ENCODE data around the gene PANK4. TPM values are rescaled to one million over a fixed set of nuclear protein-coding genes. Genes with fewer than 3 reads are reported as not detected.

Gene PANK4
- total and polyA plus RNA-seq, 2 experiments from 2014 or later, result 18.5 to 21.3 TPM

DNA sequence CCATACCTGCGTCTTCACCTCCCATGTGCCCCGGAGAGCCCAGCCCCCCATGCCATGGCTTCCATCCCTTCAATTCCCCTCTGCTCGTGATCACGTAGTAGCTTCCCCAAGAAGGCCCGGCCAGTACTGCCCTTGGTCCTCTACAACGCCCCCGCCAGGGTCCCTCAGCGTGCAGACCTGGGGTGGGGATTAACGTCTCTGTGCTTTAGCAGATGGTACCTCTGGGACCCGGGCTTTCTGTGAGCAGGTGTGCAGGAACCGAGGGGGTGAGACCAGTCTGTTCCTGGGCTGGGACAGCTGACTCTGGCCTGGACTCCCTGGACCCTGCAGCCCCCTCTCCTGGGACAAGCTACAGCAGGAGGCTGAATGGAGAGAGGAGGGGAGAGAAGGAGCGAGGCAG is 49.1 kb downstream of the PANK4 start:
- TF ChIP-seq EZH2 (IDR thresholded peaks at IDR 0.05; ENCODE audit: borderline replicate concordance), result no peak
- TF ChIP-seq EZH2phosphoT487 (IDR thresholded peaks at IDR 0.05; ENCODE audit: low read depth, severe bottlenecking, unreplicated experiment), result no peak
- TF ChIP-seq, protein P1, sequence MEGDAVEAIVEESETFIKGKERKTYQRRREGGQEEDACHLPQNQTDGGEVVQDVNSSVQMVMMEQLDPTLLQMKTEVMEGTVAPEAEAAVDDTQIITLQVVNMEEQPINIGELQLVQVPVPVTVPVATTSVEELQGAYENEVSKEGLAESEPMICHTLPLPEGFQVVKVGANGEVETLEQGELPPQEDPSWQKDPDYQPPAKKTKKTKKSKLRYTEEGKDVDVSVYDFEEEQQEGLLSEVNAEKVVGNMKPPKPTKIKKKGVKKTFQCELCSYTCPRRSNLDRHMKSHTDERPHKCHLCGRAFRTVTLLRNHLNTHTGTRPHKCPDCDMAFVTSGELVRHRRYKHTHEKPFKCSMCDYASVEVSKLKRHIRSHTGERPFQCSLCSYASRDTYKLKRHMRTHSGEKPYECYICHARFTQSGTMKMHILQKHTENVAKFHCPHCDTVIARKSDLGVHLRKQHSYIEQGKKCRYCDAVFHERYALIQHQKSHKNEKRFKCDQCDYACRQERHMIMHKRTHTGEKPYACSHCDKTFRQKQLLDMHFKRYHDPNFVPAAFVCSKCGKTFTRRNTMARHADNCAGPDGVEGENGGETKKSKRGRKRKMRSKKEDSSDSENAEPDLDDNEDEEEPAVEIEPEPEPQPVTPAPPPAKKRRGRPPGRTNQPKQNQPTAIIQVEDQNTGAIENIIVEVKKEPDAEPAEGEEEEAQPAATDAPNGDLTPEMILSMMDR (IDR thresholded peaks at IDR 0.05; ENCODE audit: poor library complexity), result no peak
- H3K9me2 ChIP-seq (replicated peaks; ENCODE audit: insufficient read depth), result no peaks in the 10 kb centered on the region
- WGBS (ENCODE audit: low lambda C conversion rate, missing lambda C conversion rate), result 84% methylated on average over 11 of the region's 12 CpGs
- H3K4me1 ChIP-seq (ENCODE audit: insufficient read depth), result peaks cover 9% of the 10 kb centered on the region
- H3K4me3 ChIP-seq, result no peak overlapping the region
- H3K36me3 ChIP-seq (replicated peaks; ENCODE audit: insufficient read depth, low read depth), result no peaks in the 10 kb centered on the region
- H4K20me1 ChIP-seq (ENCODE audit: insufficient read depth, poor library complexity, severe bottlenecking), result no peaks in the 10 kb centered on the region
- no peak overlapping the region for H2AFZ ChIP-seq
- H3K9me3 ChIP-seq (ENCODE audit: low read depth), result no peaks in the 10 kb centered on the region
- H3K27me3 ChIP-seq, result no peaks in the 10 kb centered on the region
- H3K79me2 ChIP-seq, result no peaks in the 10 kb centered on the region
- H3K4me2 ChIP-seq, result no peak overlapping the region
- DNase-seq (ENCODE audit: low spot score), result no peak
- H3K27ac ChIP-seq, result no peak overlapping the region

DNA sequence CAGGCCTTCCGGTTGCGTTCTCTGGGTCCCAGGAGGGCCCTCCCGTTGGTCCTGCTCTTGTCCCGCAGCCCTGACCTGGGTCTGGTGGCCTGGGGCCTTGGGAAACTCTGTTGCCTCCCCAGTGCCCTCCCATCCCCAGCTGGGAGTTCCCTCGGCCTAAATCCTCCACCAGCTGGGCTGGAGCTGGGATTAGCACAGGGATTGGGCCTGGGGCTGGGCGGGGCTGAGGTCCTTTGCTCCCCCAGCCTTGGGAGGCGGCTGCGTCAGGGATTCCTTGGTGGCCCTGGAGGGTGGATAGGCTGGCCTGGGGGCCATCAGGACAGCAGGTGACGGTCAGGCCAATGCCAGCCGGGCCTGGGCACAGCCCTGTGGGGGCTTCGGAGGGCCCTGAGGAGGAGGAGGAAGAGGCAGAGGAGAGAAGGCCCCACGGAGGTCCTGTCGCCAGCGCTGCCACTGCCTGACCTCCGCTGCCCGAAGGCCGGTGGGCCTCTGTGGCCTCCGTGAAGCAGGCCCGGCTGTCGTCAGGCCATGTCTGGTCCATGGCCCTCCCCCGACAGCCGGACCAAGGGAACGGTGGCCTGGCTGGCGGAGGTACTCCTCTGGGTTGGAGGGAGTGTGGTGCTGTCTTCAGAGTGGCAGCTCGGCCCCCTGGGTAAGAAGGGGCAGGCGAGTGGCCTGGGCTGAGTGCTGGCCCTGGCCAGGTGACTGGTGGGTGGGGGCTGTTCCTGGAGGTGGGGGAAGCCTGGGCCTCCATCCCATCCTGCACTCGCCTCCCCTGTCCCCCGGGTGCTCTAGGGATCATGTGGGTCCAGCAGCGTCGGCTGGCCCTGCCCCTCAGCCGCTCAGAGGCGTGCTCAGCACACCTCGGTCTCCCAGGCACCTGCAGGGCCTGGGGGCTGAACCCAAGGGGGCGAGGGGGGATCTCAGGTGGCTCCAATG is 50.1 kb downstream of the PANK4 start, which contains the start of gene PLCH2:
PLCH2 (plus strand) TSS at position 229 of the 939 bp plus-strand sequence; CDS start at position 529, 300 bp downstream.
- H3K27me3 ChIP-seq, result no peaks in the 10 kb centered on the region
- H3K9me2 ChIP-seq (replicated peaks; ENCODE audit: insufficient read depth), result no peaks in the 10 kb centered on the region
- 89% methylated on average over 27 of the region's 34 CpGs for WGBS (ENCODE audit: low lambda C conversion rate, missing lambda C conversion rate)

DNA sequence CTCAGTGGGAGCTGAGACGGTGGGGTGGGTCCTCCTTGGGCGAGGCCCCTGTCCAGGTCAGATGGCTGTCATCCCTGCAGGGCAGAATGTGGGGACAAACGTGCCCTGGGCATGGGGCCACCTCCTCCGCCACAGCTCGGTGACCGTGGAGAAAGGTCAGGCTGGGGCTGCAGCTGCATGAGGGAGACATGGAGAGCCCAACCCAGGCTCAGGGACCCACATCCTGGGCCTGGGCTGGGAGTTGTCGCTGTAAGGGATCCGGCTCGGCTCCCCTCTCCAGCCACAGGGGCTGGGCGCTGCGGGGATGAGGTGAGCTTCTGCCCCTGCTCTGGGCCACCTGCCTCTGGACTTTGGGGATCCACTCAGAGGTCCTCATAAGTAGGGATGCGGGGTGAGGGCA is 50.8 kb downstream of the PANK4 start:
- Histone ChIP-seq H4K20me1 (ENCODE audit: insufficient read depth, poor library complexity, severe bottlenecking) (no peaks in the 10 kb centered on the region), H3K4me2 (no peak overlapping the region), H3K9me2 (replicated peaks; ENCODE audit: insufficient read depth) (no peaks in the 10 kb centered on the region), H3K27ac (no peak overlapping the region), H2AFZ (no peak overlapping the region), H3K9me3 (ENCODE audit: low read depth) (no peaks in the 10 kb centered on the region), H3K36me3 (replicated peaks; ENCODE audit: insufficient read depth, low read depth) (no peaks in the 10 kb centered on the region), H3K4me1 (ENCODE audit: insufficient read depth) (peaks cover 9% of the 10 kb centered on the region), H3K79me2 (no peaks in the 10 kb centered on the region), H3K4me3 (no peak overlapping the region), H3K27me3 (no peaks in the 10 kb centered on the region)
- no peak for TF ChIP-seq EZH2phosphoT487 (IDR thresholded peaks at IDR 0.05; ENCODE audit: low read depth, severe bottlenecking, unreplicated experiment)
- WGBS (ENCODE audit: low lambda C conversion rate, missing lambda C conversion rate), result 98% methylated on average over 12 of the region's 12 CpGs
- DNase-seq (ENCODE audit: low spot score), result no peak

More for the DNA sequence above, 50.1 kb downstream of the PANK4 start, which contains the start of gene PLCH2:
- Histone ChIP-seq H3K4me2 (no peak within 1 kb of the TSS), H3K36me3 (replicated peaks; ENCODE audit: insufficient read depth, low read depth) (no peaks in the 10 kb centered on the region), H3K4me1 (ENCODE audit: insufficient read depth) (peaks cover 9% of the 10 kb centered on the region), H3K9me3 (ENCODE audit: low read depth) (no peaks in the 10 kb centered on the region), H4K20me1 (ENCODE audit: insufficient read depth, poor library complexity, severe bottlenecking) (no peaks in the 10 kb centered on the region), H3K79me2 (no peaks in the 10 kb centered on the region), H3K27ac (no peak within 1 kb of the TSS), H2AFZ (no peak within 1 kb of the TSS), H3K4me3 (no peak within 1 kb of the TSS)
- no peak for DNase-seq (ENCODE audit: low spot score)
- TF ChIP-seq, protein P1 (IDR thresholded peaks at IDR 0.05; ENCODE audit: poor library complexity), result no peak
- TF ChIP-seq EZH2 (IDR thresholded peaks at IDR 0.05; ENCODE audit: borderline replicate concordance), result no peak
- no peak for TF ChIP-seq EZH2phosphoT487 (IDR thresholded peaks at IDR 0.05; ENCODE audit: low read depth, severe bottlenecking, unreplicated experiment)

DNA sequence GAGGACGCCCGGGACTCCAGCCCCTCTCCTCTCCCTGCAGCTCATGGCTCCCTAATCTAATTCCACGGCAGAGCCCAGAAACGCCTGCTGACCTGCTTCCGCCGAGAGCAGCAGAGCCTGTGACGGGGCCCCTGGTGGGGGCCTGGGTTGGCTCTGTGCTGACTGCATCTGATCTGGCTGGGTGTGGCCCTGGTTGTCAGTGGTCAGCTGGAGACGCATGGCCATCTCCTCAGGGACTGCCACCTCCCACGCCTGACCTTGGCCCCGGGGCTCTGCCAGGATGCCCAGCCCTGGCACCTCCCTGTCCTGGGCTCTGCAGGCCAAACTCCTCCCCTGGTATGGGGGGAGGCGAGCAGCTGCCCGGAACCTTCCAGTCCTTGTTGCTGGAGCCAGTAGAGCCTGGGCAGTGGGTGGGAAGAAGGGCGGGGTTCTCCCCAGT is 51.4 kb downstream of the PANK4 start:
- H3K4me3 ChIP-seq, result no peak overlapping the region
- DNase-seq (ENCODE audit: low spot score), result no peak
- no peak overlapping the region for H3K27ac ChIP-seq
- WGBS (ENCODE audit: low lambda C conversion rate, missing lambda C conversion rate), result 58% methylated on average over 13 of the region's 13 CpGs
- no peaks in the 10 kb centered on the region for H3K9me3 ChIP-seq (ENCODE audit: low read depth)
- H3K36me3 ChIP-seq (replicated peaks; ENCODE audit: insufficient read depth, low read depth), result no peaks in the 10 kb centered on the region
- TF ChIP-seq EZH2phosphoT487 (IDR thresholded peaks at IDR 0.05; ENCODE audit: low read depth, severe bottlenecking, unreplicated experiment) (no peak), EZH2 (IDR thresholded peaks at IDR 0.05; ENCODE audit: borderline replicate concordance) (no peak)
- TF ChIP-seq, protein P1 (IDR thresholded peaks at IDR 0.05; ENCODE audit: poor library complexity), result no peak
- H3K4me1 ChIP-seq (ENCODE audit: insufficient read depth), result peaks cover 9% of the 10 kb centered on the region
- H3K4me2 ChIP-seq, result no peak overlapping the region
- H4K20me1 ChIP-seq (ENCODE audit: insufficient read depth, poor library complexity, severe bottlenecking), result no peaks in the 10 kb centered on the region
- H3K27me3 ChIP-seq, result no peaks in the 10 kb centered on the region
- no peaks in the 10 kb centered on the region for H3K9me2 ChIP-seq (replicated peaks; ENCODE audit: insufficient read depth)
- H2AFZ ChIP-seq, result no peak overlapping the region
- H3K79me2 ChIP-seq, result no peaks in the 10 kb centered on the region
